ENCODE data around the gene RXRA. TPM values are rescaled to one million over a fixed set of nuclear protein-coding genes. Genes with fewer than 3 reads are reported as not detected.

Gene RXRA
- polyA plus RNA-seq, 1 donor from 2014 or later = 2.7 TPM

DNA sequence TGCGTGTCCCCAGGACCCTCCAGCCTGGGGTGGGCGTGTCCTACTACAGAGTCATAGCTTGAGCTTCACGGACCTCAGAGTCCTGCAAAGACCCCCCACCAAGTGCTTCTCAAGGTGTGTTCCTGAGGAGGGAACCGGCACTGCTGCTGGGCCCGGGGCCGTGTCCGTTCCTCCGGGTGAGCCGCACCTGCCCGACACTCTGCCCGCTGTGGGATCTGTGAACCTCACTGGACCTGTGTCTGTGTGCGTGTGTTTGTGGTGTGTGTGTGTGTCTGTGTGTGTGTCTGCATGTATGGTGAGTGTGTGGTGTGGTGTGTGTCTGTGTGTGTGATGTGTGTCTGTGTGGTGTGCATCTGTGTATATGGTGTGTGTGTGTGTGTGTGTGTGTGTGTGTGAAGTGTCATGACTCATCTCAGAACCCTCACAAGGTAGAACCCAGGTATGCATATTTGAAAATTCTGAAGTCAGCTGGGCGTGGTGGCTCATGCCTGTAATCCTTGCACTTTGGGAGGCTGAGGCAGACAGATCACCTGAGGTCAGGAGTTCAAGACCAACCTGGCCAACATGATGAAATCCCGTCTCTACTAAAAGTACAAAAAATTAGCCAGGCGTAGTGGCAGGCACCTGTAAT is 40.9 kb upstream of the RXRA start:
- Histone ChIP-seq H3K27me3 (ENCODE audit: insufficient read depth, low read depth, low read length) (no peaks in the 10 kb centered on the region), H3K79me2 (replicated peaks; ENCODE audit: insufficient read depth, low read length) (no peaks in the 10 kb centered on the region), H3K36me3 (ENCODE audit: insufficient read depth, low read length) (no peaks in the 10 kb centered on the region), H3K4me2 (ENCODE audit: low read length) (no peak overlapping the region), H4K20me1 (ENCODE audit: insufficient read depth) (no peaks in the 10 kb centered on the region), H3K9me2 (ENCODE audit: insufficient read depth, low read length) (no peaks in the 10 kb centered on the region), H3K9me3 (ENCODE audit: low read length) (no peaks in the 10 kb centered on the region), H3K9ac (ENCODE audit: low read length) (no peak overlapping the region), H3K4me3 (ENCODE audit: low read length) (no peak overlapping the region), H2AFZ (ENCODE audit: low read depth, low read length) (no peak overlapping the region), H3F3A (ENCODE audit: insufficient read depth, low read length, poor library complexity, severe bottlenecking) (no peaks in the 10 kb centered on the region), H3K27ac (ENCODE audit: low read length) (no peak overlapping the region)
- TF ChIP-seq RAD21 (conservative IDR thresholded peaks at IDR 0.05) (no peak), TAF1 (IDR thresholded peaks at IDR 0.05; ENCODE audit: low read depth) (no peak), MXI1 (conservative IDR thresholded peaks at IDR 0.05; ENCODE audit: poor library complexity, severe bottlenecking) (no peak), POLR2AphosphoS5 (IDR thresholded peaks at IDR 0.05) (no peak), EZH2 (IDR thresholded peaks at IDR 0.05; ENCODE audit: borderline replicate concordance, insufficient read depth, low read length, poor library complexity, severe bottlenecking) (no peak), EP300 (conservative IDR thresholded peaks at IDR 0.05; ENCODE audit: poor library complexity, severe bottlenecking) (no peak), CTCF (IDR thresholded peaks at IDR 0.05; ENCODE audit: poor library complexity, severe bottlenecking) (no peak), SMC3 (conservative IDR thresholded peaks at IDR 0.05; ENCODE audit: poor library complexity) (no peak)
- TF ChIP-seq, protein P1, sequence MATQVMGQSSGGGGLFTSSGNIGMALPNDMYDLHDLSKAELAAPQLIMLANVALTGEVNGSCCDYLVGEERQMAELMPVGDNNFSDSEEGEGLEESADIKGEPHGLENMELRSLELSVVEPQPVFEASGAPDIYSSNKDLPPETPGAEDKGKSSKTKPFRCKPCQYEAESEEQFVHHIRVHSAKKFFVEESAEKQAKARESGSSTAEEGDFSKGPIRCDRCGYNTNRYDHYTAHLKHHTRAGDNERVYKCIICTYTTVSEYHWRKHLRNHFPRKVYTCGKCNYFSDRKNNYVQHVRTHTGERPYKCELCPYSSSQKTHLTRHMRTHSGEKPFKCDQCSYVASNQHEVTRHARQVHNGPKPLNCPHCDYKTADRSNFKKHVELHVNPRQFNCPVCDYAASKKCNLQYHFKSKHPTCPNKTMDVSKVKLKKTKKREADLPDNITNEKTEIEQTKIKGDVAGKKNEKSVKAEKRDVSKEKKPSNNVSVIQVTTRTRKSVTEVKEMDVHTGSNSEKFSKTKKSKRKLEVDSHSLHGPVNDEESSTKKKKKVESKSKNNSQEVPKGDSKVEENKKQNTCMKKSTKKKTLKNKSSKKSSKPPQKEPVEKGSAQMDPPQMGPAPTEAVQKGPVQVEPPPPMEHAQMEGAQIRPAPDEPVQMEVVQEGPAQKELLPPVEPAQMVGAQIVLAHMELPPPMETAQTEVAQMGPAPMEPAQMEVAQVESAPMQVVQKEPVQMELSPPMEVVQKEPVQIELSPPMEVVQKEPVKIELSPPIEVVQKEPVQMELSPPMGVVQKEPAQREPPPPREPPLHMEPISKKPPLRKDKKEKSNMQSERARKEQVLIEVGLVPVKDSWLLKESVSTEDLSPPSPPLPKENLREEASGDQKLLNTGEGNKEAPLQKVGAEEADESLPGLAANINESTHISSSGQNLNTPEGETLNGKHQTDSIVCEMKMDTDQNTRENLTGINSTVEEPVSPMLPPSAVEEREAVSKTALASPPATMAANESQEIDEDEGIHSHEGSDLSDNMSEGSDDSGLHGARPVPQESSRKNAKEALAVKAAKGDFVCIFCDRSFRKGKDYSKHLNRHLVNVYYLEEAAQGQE (IDR thresholded peaks at IDR 0.05; ENCODE audit: borderline replicate concordance) = no peak

- H3K9me2 ChIP-seq (ENCODE audit: insufficient read depth, low read length) = no peaks in the 10 kb centered on the region
- peak overlapping the region; percentile 9 for H3K9ac ChIP-seq (ENCODE audit: low read length)
- H3K27me3 ChIP-seq (ENCODE audit: insufficient read depth, low read depth, low read length) = no peaks in the 10 kb centered on the region
- H3K36me3 ChIP-seq (ENCODE audit: insufficient read depth, low read length) = no peaks in the 10 kb centered on the region
- no peak overlapping the region for H3K4me3 ChIP-seq (ENCODE audit: low read length)
- H3F3A ChIP-seq (ENCODE audit: insufficient read depth, low read length, poor library complexity, severe bottlenecking) = no peaks in the 10 kb centered on the region
- H2AFZ ChIP-seq (ENCODE audit: low read depth, low read length) = no peak overlapping the region
- no peaks in the 10 kb centered on the region for H4K20me1 ChIP-seq (ENCODE audit: insufficient read depth)
- H3K9me3 ChIP-seq (ENCODE audit: low read length) = no peaks in the 10 kb centered on the region
- H3K27ac ChIP-seq (ENCODE audit: low read length) = peak overlapping the region; percentile 8
- TF ChIP-seq TAF1 (IDR thresholded peaks at IDR 0.05; ENCODE audit: low read depth) (no peak), MXI1 (conservative IDR thresholded peaks at IDR 0.05; ENCODE audit: poor library complexity, severe bottlenecking) (no peak), CTCF (IDR thresholded peaks at IDR 0.05; ENCODE audit: poor library complexity, severe bottlenecking) (no peak), SMC3 (conservative IDR thresholded peaks at IDR 0.05; ENCODE audit: poor library complexity) (no peak)
- TF ChIP-seq, protein P1 (IDR thresholded peaks at IDR 0.05; ENCODE audit: borderline replicate concordance) = no peak
- H3K79me2 ChIP-seq (replicated peaks; ENCODE audit: insufficient read depth, low read length) = no peaks in the 10 kb centered on the region
- H3K4me2 ChIP-seq (ENCODE audit: low read length) = no peak overlapping the region
These were observed 39.6 kb upstream of the RXRA start for GRCh38 chr9:134286471-134287245.
